GM21360 (cell line): Measurements from ENCODE around the gene PKLR.
A peak's percentile ranks its signal among the peaks of the same experiment; 100 is the strongest.
"Not testable (repeated sequence)": the region's sequence is repeated elsewhere in the genome, so short reads cannot be mapped to it uniquely, and the experiment has no call there.

Experiments used
- ATAC-seq: cut with Tn5 transposase; IDR thresholded peaks from one replicate; pipeline ENCODE4 v1.9.1; 2021; ENCODE audit warnings: mild to moderate bottlenecking, moderate library complexity; ENCODE audit not compliant: unreplicated experiment

Gene PKLR

GRCh38 chr1:155301342-155301841 is at the start of gene PKLR:
TSS of gene PKLR (minus strand) at chr1:155301438. CDS start at chr1:155301395, 43 bp downstream.
- ATAC-seq = no peak

- no peak for ATAC-seq
These were observed 41.6 kb upstream of the PKLR start for GRCh38 chr1:155342842-155343241.

GRCh38 chr1:155339515-155340097 is 38.4 kb upstream of the PKLR start:
- ATAC-seq = no peak

GRCh38 chr1:155334962-155335361 is 33.7 kb upstream of the PKLR start:
- no peak for ATAC-seq

- no peak for ATAC-seq
These were observed 28.9 kb upstream of the PKLR start for GRCh38 chr1:155329980-155330598.

GRCh38 chr1:155328856-155329255 is 27.6 kb upstream of the PKLR start:
- ATAC-seq = not testable (repeated sequence)

- ATAC-seq = no peak
These were observed 26.7 kb upstream of the PKLR start for GRCh38 chr1:155327981-155328380.

GRCh38 chr1:155326631-155327037 is 25.4 kb upstream of the PKLR start:
- no peak for ATAC-seq

GRCh38 chr1:155326020-155326526 is 24.8 kb upstream of the PKLR start:
- ATAC-seq = no peak

GRCh38 chr1:155325603-155325893 is 24.3 kb upstream of the PKLR start:
- no peak for ATAC-seq

- ATAC-seq = no peak
These were observed 23.7 kb upstream of the PKLR start for GRCh38 chr1:155324717-155325602.

- peak; percentile 53 for ATAC-seq
These were observed 22.9 kb upstream of the PKLR start for GRCh38 chr1:155324037-155324716.

- peak; percentile 36 for ATAC-seq
These were observed 22.4 kb upstream of the PKLR start for GRCh38 chr1:155323729-155324036.

GRCh38 chr1:155322953-155323728 is 21.9 kb upstream of the PKLR start:
- peak; percentile 35 for ATAC-seq

GRCh38 chr1:155322571-155322952 is 21.3 kb upstream of the PKLR start:
- ATAC-seq = no peak

- no peak for ATAC-seq
These were observed 20.6 kb upstream of the PKLR start for GRCh38 chr1:155321639-155322503.

- ATAC-seq = no peak
These were observed 19.7 kb upstream of the PKLR start, which contains the start of gene RUSC1 for GRCh38 chr1:155320661-155321617. TSS of gene RUSC1 (plus strand) at chr1:155320894. CDS start at chr1:155321774, 880 bp downstream.

GRCh38 chr1:155320252-155320651 is 19.0 kb upstream of the PKLR start:
- ATAC-seq = no peak
